DMS114 treated with DMSO at 0.1 percent for 48 hours (cell line): Measurements from ENCODE around the gene INHBB.

Experiments used
- DNase-seq: peaks from one replicate; lab custom pipeline; 2025; ENCODE audit not compliant: unreplicated experiment; lab: John Stamatoyannopoulos, UW

INHBB gene

GRCh38 chr2:120354935-120355779 lies 9.2 kb downstream of the INHBB start:
- no peak for DNase-seq

GRCh38 chr2:120355780-120356266 lies 9.9 kb downstream of the INHBB start:
- DNase-seq, result no peak

- no peak for DNase-seq
Measured at GRCh38 chr2:120357768-120358167, 11.8 kb downstream of the INHBB start.

GRCh38 chr2:120358734-120359465 lies 13.0 kb downstream of the INHBB start:
- no peak for DNase-seq

- no peak for DNase-seq
Measured at GRCh38 chr2:120360307-120360855, 14.4 kb downstream of the INHBB start.

GRCh38 chr2:120362926-120363325 lies 17.0 kb downstream of the INHBB start:
- DNase-seq, result no peak

GRCh38 chr2:120365236-120365793 lies 19.4 kb downstream of the INHBB start:
- DNase-seq, result no peak

GRCh38 chr2:120366698-120367097 lies 20.8 kb downstream of the INHBB start:
- no peak for DNase-seq

- no peak for DNase-seq
Measured at GRCh38 chr2:120367221-120367620, 21.3 kb downstream of the INHBB start.

- DNase-seq, result no peak
Measured at GRCh38 chr2:120367649-120368048, 21.7 kb downstream of the INHBB start.

GRCh38 chr2:120368086-120368485 lies 22.1 kb downstream of the INHBB start:
- no peak for DNase-seq

GRCh38 chr2:120369250-120369649 lies 23.3 kb downstream of the INHBB start:
- DNase-seq, result no peak

- DNase-seq, result no peak
Measured at GRCh38 chr2:120371969-120372625, 26.2 kb downstream of the INHBB start.

- no peak for DNase-seq
Measured at GRCh38 chr2:120372816-120373215, 26.9 kb downstream of the INHBB start.

GRCh38 chr2:120373424-120373823 lies 27.5 kb downstream of the INHBB start:
- no peak for DNase-seq

- no peak for DNase-seq
Measured at GRCh38 chr2:120374821-120375220, 28.9 kb downstream of the INHBB start.

- no peak for DNase-seq
Measured at GRCh38 chr2:120375251-120376020, 29.5 kb downstream of the INHBB start.

- no peak for DNase-seq
Measured at GRCh38 chr2:120376101-120376500, 30.2 kb downstream of the INHBB start.

- no peak for DNase-seq
Measured at GRCh38 chr2:120376679-120377640, 31.0 kb downstream of the INHBB start.
